ENCODE measurements around the gene TBC1D22B.

The TBC1D22B gene, protein sequence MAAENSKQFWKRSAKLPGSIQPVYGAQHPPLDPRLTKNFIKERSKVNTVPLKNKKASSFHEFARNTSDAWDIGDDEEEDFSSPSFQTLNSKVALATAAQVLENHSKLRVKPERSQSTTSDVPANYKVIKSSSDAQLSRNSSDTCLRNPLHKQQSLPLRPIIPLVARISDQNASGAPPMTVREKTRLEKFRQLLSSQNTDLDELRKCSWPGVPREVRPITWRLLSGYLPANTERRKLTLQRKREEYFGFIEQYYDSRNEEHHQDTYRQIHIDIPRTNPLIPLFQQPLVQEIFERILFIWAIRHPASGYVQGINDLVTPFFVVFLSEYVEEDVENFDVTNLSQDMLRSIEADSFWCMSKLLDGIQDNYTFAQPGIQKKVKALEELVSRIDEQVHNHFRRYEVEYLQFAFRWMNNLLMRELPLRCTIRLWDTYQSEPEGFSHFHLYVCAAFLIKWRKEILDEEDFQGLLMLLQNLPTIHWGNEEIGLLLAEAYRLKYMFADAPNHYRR

GRCh38 chr6:37257634-37258404, at the start of gene TBC1D22B, which contains the start of gene TMEM217:
TBC1D22B (plus strand) TSS chr6:37257772; CDS start chr6:37257918, 146 bp downstream.
TMEM217 (minus strand) TSS chr6:37258144; CDS start chr6:37219030, 39,114 bp downstream.
- peak within 1 kb of the TSS; percentile 83 for H3K27ac Mint-ChIP-seq

DNA sequence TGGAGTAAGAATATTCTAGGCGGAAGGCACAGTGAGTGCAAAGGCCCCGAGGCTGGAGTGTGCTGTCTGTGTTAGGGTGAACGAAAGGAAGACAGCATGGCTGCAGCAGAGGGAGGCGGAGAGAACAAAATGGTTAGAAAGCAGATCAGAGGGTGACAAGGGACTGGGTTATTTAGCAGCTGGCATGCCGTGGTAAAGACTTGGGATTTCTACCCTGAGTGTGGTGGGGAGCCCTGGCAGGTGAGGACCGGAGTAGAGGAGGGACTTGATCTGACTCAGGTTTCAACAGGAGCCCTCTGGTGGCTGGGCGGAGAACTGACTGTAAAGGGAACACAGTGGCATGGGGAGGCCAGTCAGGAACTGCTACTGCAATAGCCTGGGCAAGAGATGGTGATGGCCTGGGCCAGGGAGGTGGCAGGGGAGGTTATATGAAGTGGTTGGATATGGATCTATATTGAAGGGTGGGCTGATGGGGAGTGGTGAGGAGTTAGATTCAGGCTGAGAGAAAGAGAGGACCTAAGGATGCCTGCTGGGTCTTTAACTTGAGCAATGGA, 49.6 kb upstream of the TBC1D22B start:
- H3K4me3 Mint-ChIP-seq: no peak overlapping the region
- peak; percentile 92 for DNase-seq
- no peaks in the 10 kb centered on the region for H3K9me3 Mint-ChIP-seq
- H3K27ac Mint-ChIP-seq: peak overlapping the region; percentile 8
- H3K36me3 Mint-ChIP-seq (ENCODE audit: low read depth): no peaks in the 10 kb centered on the region
- no peaks in the 10 kb centered on the region for H3K27me3 Mint-ChIP-seq
- peak; percentile 81 for ATAC-seq
- H3K4me1 Mint-ChIP-seq: peaks cover 65% of the 10 kb centered on the region

More at GRCh38 chr6:37257634-37258404, at the start of gene TBC1D22B, which contains the start of gene TMEM217:
- no peaks in the 10 kb centered on the region for H3K9me3 Mint-ChIP-seq
- DNase-seq: peak; percentile 96
- H3K4me3 Mint-ChIP-seq: peak within 1 kb of the TSS; percentile 85
- ATAC-seq: peak; percentile 100
- peaks cover 44% of the 10 kb centered on the region for H3K4me1 Mint-ChIP-seq
- H3K27me3 Mint-ChIP-seq: no peaks in the 10 kb centered on the region
- no peaks in the 10 kb centered on the region for H3K36me3 Mint-ChIP-seq (ENCODE audit: low read depth)

GRCh38 chr6:37208793-37209192, 48.8 kb upstream of the TBC1D22B start:
- DNase-seq (no peak), ATAC-seq (no peak)
- no peak overlapping the region for H3K4me3 Mint-ChIP-seq
- H3K36me3 Mint-ChIP-seq (ENCODE audit: low read depth): no peaks in the 10 kb centered on the region
- no peaks in the 10 kb centered on the region for H3K9me3 Mint-ChIP-seq
- H3K27ac Mint-ChIP-seq: no peak overlapping the region
- peaks cover 60% of the 10 kb centered on the region for H3K4me1 Mint-ChIP-seq
- H3K27me3 Mint-ChIP-seq: no peaks in the 10 kb centered on the region

DNA sequence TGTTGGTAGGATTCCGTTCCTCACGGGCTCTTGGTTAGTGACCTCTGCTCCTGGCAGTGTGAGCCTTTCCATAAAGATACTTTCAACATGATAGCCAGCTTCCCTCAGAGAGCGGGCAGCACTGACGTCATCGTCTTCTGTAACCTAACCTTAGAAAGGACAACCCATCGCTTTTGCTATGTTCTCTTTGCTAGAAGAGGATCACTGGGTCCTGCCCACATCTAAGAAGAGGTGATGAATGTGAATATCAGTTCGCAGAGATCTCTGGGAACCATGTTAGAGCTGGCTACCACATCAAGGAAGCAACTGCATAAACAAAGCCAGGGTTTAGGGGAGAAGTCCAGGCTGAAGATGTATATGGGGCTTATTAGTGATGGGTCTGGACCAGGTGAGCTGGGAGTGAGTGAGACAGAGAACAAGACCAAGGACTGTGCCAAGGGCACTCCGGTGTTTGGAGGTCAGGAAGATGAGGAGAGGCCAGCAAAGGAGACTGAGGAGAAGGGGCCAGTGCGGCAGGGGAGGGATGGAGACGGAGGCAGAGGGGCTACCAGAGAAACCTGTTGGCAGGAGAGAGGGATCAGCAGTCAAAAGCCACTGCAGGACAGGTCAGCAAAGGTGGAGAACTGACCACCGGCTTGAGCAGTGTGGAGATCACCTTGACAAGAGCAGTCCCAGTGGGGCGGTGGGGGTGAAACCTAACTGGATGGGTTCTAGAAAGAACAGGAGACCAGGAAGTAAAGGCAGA, 47.9 kb upstream of the TBC1D22B start:
- no peaks in the 10 kb centered on the region for H3K27me3 Mint-ChIP-seq
- no peaks in the 10 kb centered on the region for H3K36me3 Mint-ChIP-seq (ENCODE audit: low read depth)
- DNase-seq (peak; percentile 52), ATAC-seq (peak; percentile 47)
- peak overlapping the region; percentile 60 for H3K27ac Mint-ChIP-seq
- peaks cover 53% of the 10 kb centered on the region for H3K4me1 Mint-ChIP-seq
- no peak overlapping the region for H3K4me3 Mint-ChIP-seq
- no peaks in the 10 kb centered on the region for H3K9me3 Mint-ChIP-seq

- Mint-ChIP-seq H3K27me3 (no peaks in the 10 kb centered on the region), H3K4me3 (no peak overlapping the region), H3K4me1 (peaks cover 47% of the 10 kb centered on the region), H3K36me3 (ENCODE audit: low read depth) (no peaks in the 10 kb centered on the region), H3K27ac (peak overlapping the region; percentile 60), H3K9me3 (no peaks in the 10 kb centered on the region)
- ATAC-seq (peak; percentile 39), DNase-seq (peak; percentile 82)
These were observed 47.1 kb upstream of the TBC1D22B start for GRCh38 chr6:37210313-37210968.

DNA sequence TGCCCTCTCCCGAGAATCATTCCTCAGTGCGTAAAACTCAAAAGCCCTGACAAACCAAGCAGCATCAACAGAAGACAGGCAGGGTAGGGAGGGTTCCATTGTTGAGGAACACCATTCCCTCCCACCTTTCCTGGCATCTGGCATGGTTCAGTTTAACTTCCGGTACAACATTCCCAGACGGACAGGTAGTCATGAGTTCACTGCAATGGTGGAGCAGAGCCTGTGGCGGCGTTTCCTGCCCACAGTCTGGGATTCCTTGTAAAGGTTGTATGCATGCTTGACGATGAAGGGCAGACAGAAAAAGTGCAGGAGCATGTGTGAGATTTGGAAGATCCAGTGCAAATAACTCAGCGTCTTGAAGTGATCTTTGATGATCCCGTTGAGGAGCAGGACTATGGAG, 45.3 kb upstream of the TBC1D22B start:
- peaks cover 29% of the 10 kb centered on the region for H3K4me1 Mint-ChIP-seq
- H3K4me3 Mint-ChIP-seq: no peak overlapping the region
- no peaks in the 10 kb centered on the region for H3K27me3 Mint-ChIP-seq

GRCh38 chr6:37218061-37218460, 39.5 kb upstream of the TBC1D22B start:
- Mint-ChIP-seq H3K27ac (no peak overlapping the region), H3K9me3 (no peaks in the 10 kb centered on the region), H3K4me1 (peaks cover 13% of the 10 kb centered on the region), H3K27me3 (no peaks in the 10 kb centered on the region), H3K36me3 (ENCODE audit: low read depth) (no peaks in the 10 kb centered on the region), H3K4me3 (no peak overlapping the region)
- no peak for DNase-seq
- no peak for ATAC-seq

More for the DNA sequence above, 45.3 kb upstream of the TBC1D22B start:
- no peak overlapping the region for H3K27ac Mint-ChIP-seq
- DNase-seq: no peak
- no peaks in the 10 kb centered on the region for H3K9me3 Mint-ChIP-seq
- no peaks in the 10 kb centered on the region for H3K36me3 Mint-ChIP-seq (ENCODE audit: low read depth)
- no peak for ATAC-seq

DNA sequence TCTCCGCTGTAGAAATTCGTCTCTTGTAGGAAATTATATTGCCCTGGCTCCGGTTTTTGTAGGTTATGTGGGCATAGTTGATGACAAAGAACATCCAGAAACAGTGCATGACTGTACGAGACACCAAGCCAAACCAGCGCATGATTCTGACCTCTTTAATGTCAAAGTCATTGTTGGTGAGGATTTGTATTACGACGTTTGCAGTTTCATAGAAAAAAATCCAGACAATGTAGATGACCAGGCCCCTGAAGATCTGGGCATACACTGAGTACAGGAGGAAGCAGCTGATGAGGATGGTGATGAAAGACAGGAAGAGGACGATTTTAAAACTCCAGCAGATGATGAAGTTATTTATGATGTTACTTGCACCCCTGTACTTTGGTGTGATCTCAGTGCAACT, 39.1 kb upstream of the TBC1D22B start:
- Mint-ChIP-seq H3K9me3 (no peaks in the 10 kb centered on the region), H3K4me1 (peaks cover 14% of the 10 kb centered on the region), H3K27ac (no peak overlapping the region), H3K4me3 (no peak overlapping the region), H3K27me3 (no peaks in the 10 kb centered on the region), H3K36me3 (ENCODE audit: low read depth) (no peaks in the 10 kb centered on the region)
- no peak for DNase-seq
- ATAC-seq: no peak

DNA sequence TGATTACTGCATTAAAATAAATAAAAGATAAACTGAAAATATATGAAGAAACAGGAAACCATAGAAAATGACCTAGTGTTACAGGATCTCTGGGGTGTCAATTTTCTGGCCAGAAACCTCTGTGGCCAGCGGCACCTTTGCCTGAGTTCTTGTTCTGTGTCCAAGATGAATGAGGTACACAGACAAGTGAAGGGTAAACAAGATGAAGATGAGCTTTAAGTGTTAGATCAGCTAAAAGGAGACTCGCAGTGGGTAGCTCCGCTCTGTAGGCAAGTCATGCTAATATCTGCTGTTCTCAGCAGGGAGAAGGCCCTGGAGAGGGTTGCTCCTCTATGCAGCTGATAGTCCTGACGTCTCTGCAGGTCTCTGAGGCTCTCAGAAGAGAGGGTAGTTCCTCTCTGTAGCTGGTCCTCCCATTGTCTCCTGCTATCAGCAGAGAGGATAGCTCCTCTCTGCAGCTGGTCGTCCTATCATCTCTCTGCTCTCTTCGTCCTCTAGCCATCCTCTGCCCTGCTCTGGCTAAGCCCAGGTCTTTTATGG, 35.9 kb upstream of the TBC1D22B start:
- Mint-ChIP-seq H3K4me3 (peak overlapping the region; percentile 75), H3K36me3 (ENCODE audit: low read depth) (no peaks in the 10 kb centered on the region), H3K27me3 (no peaks in the 10 kb centered on the region), H3K27ac (no peak overlapping the region), H3K4me1 (peaks cover 14% of the 10 kb centered on the region), H3K9me3 (no peaks in the 10 kb centered on the region)
- DNase-seq: no peak
- no peak for ATAC-seq

GRCh38 chr6:37222125-37222967, 35.2 kb upstream of the TBC1D22B start:
- Mint-ChIP-seq H3K27me3 (no peaks in the 10 kb centered on the region), H3K9me3 (no peaks in the 10 kb centered on the region), H3K4me1 (peaks cover 14% of the 10 kb centered on the region), H3K4me3 (peak overlapping the region; percentile 75), H3K36me3 (ENCODE audit: low read depth) (no peaks in the 10 kb centered on the region), H3K27ac (no peak overlapping the region)
- DNase-seq (peak; percentile 76), ATAC-seq (peak; percentile 99)

DNA sequence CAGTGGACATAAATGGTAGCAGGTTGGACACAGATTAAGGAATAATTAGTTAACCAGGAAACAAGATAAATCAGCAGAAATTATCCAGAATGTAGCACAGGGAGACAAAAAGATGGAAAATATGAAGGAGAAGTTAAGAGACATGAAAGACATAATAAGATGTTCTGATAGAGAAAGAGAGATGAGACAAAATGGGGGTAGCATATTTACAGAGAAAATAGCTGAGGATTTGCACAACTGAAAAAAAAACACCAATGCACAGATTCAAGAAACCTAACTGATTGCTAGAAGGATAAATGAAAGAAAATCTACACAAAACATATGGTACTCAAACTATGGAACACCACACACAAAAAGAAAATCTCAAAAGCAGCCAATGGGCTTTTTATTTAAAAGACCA, 34.6 kb upstream of the TBC1D22B start:
- Mint-ChIP-seq H3K27ac (no peak overlapping the region), H3K4me3 (peak overlapping the region; percentile 75), H3K4me1 (peaks cover 16% of the 10 kb centered on the region), H3K36me3 (ENCODE audit: low read depth) (no peaks in the 10 kb centered on the region), H3K27me3 (no peaks in the 10 kb centered on the region), H3K9me3 (no peaks in the 10 kb centered on the region)
- DNase-seq (no peak), ATAC-seq (no peak)

- Mint-ChIP-seq H3K27me3 (no peaks in the 10 kb centered on the region), H3K9me3 (no peaks in the 10 kb centered on the region), H3K4me1 (peaks cover 24% of the 10 kb centered on the region), H3K36me3 (ENCODE audit: low read depth) (no peaks in the 10 kb centered on the region), H3K4me3 (no peak overlapping the region), H3K27ac (no peak overlapping the region)
- no peak for DNase-seq
- no peak for ATAC-seq
These were observed 32.0 kb upstream of the TBC1D22B start for GRCh38 chr6:37225350-37226169.
